Fibroblast of pulmonary artery (primary cell): ENCODE data around the gene MYH10.

Source experiments
- DNase-seq: peaks from one replicate; pipeline ENCODE4 v3.0.0-alpha.2; 2010; ENCODE audit warnings: low read depth
- H3K4me3 ChIP-seq: replicated peaks from 2 replicates; pipeline ENCODE4 v1.5.1; 2011; ENCODE audit warnings: low read depth, mild to moderate bottlenecking, control low read depth, low read length, moderate library complexity
- TF ChIP-seq, protein P1 (sequence below): IDR thresholded peaks from 2 replicates; pipeline ENCODE4 v1.5.1; 2011; ENCODE audit warnings: mild to moderate bottlenecking, control low read depth, low read length, inconsistent platforms; ENCODE audit errors: missing control alignments

The MYH10 gene

DNA sequence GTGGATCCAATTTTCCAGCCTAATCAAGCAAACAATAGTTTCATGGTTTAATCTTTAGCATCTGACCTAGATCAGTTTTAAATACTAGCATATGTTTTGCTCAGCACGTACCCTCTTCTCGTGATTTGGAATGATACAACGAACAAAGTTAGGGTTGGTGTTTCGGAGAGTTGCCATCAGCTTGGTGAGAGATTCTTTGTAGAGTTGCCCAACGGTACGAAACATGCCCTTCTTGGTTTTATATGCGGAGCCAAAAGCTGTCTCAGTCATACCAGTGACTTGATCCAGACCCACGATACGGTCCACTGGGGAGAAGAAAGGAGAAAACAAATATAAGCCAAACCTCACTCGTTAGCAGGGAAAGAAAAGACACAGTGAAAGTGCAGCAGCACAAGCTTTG is 109.5 kb downstream of the MYH10 start:
- no peak for DNase-seq
- H3K4me3 ChIP-seq, result no peak overlapping the region
- TF ChIP-seq, protein P1, sequence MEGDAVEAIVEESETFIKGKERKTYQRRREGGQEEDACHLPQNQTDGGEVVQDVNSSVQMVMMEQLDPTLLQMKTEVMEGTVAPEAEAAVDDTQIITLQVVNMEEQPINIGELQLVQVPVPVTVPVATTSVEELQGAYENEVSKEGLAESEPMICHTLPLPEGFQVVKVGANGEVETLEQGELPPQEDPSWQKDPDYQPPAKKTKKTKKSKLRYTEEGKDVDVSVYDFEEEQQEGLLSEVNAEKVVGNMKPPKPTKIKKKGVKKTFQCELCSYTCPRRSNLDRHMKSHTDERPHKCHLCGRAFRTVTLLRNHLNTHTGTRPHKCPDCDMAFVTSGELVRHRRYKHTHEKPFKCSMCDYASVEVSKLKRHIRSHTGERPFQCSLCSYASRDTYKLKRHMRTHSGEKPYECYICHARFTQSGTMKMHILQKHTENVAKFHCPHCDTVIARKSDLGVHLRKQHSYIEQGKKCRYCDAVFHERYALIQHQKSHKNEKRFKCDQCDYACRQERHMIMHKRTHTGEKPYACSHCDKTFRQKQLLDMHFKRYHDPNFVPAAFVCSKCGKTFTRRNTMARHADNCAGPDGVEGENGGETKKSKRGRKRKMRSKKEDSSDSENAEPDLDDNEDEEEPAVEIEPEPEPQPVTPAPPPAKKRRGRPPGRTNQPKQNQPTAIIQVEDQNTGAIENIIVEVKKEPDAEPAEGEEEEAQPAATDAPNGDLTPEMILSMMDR, result no peak

DNA sequence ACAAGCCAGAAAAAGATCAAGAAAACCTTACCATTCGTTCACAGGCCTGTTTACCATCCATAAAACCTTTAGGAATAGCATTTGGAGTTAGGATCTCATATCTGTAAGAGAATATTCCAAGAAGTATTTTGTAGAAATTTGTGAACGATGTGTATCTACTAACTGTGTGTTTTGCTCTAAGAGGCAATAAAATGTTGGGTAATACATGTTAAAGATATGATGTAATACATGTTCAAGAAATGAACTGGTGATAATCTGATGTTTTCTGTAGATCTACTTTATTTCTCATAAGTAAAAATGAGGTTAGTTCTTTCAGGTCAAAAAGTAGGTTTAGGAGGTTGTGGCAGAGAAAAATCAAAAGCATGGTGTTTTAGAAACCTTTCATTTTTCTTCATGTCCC is 111.7 kb downstream of the MYH10 start:
- TF ChIP-seq, protein P1, result no peak
- DNase-seq, result no peak
- no peak overlapping the region for H3K4me3 ChIP-seq

DNA sequence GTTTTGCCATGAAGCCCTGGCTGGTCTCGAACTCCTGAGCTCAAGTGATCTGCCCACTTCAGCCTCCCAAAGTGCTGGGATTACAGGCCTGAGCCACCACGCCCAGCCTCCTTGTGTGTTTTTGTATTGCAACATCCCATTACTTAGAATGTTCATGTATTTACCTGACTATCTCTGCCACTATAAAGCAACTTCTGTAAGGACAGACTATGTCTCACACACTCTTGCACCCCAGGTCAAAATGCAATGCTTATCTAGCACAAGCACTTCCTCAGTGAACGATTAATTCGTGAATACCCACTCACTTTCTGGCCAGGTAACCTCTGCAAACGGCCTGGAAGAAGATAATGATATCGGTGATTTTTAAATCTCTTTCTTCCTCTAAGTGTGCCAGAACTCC is 112.2 kb downstream of the MYH10 start:
- H3K4me3 ChIP-seq, result no peak overlapping the region
- DNase-seq, result no peak
- TF ChIP-seq, protein P1, result no peak

DNA sequence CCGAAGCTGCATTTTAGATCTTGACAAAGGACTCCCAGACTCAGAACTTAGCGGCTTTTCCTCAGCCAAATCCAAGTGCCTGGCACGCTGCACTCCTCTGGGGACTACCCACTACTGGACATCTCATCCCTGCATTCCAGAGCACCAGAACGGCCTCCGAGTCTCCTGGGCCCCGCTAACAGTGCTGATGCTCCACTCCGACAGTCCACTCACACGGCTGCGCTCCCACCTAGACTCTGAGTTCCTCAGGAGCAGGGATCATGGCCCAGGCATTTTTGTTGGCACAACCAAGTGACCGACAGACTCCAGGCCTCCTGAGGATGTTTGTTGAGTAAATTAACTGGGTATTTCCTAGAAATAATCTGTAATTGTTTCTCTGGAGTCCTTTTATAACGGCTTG is 115.7 kb downstream of the MYH10 start:
- DNase-seq, result no peak
- no peak overlapping the region for H3K4me3 ChIP-seq
- TF ChIP-seq, protein P1, result no peak

DNA sequence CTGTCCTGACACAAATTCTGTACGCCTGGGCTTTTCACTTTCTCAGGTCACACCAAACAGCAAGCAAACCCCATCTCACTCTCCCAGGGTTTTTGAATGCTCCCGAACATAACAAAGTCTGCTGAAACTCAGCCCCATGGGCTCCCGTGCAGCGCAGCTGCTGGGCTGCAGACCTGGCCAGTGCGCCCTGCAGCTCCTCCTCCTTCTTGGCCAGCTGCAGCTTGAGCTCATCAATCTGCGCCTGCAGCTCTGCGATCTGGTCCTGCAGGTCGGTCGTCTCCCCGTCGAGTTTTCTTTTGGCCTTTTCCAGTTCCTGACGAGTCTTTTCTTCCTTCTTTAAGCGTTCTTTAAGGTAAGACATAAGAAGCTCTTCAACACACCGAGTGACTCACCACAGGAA is 124.4 kb downstream of the MYH10 start:
- no peak for DNase-seq
- TF ChIP-seq, protein P1, result no peak
- no peak overlapping the region for H3K4me3 ChIP-seq

DNA sequence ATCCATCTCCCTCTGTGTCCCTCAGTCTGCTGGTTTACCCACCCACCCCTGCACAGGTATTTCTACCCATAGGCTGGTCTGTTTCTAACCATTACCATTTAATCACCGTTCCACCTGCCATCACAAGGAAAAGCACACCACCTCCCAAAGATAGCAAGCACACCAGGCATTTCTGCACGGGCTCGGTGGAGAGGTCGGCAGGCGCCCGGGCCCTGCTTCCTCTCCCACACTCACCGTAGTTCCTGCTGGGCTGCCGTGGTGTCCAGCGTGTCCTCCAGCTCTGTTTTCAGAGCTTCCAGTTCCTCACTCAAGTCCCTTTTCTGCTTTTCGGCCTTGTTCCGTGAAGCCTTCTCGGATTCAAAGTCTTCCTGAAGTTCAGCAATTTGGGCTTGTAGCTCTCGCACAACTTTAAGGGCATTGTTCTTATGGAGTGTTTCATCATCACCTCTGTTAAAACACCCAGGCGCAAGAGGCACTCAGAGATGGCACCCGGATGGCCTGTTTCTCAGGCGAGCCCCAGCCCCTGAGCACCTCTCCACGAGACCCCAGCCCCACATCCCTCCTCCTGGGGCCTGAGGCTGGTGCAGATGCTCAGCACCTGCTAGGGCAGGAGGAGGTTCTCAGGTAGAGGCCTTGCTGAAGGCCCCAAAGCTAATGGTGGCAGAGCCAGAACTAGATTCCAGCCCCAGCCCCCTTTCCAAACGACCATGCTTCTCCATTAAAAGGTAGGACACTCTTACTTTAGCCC is 125.9 kb downstream of the MYH10 start:
- no peak overlapping the region for H3K4me3 ChIP-seq
- DNase-seq, result no peak
- TF ChIP-seq, protein P1, result no peak

DNA sequence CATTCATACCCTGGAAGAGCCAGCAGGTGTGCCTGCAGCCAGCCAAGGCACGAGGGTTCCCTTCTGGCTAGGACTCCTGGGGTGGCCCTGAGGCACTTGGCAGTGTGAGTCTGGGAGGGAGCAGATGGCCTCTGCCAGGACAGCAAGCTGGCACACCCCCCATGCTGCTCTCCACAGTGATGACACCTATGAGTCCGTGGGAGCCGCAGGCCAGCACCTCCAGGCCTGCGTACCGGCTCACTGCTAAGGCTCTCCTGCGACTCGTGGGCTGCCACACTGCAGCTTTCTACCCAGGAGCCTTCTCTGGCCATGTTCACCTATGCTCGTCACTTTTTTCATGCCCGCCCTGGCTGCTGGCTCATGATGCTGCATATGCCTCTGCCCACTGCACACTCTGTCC is 126.7 kb downstream of the MYH10 start:
- no peak overlapping the region for H3K4me3 ChIP-seq
- TF ChIP-seq, protein P1, result no peak
- no peak for DNase-seq
